IMR-90 (cell line): Measurements from ENCODE around the gene MFAP3L. TPM values are rescaled to one million over a fixed set of nuclear protein-coding genes. Genes with fewer than 3 reads are reported as not detected.

ENCODE experiments used
- ATAC-seq: fragments of 200-7000 bp; cut with Tn5 transposase; 2 replicates; pipeline ENCODE4 v1.9.1; 2020; ENCODE audit warnings: low read depth, mild to moderate bottlenecking, moderate library complexity
- BruUV-seq: library from RNA; stranded (reverse); fragments of 400-500 nt; replicated peaks from 2 replicates; lab custom pipeline; 2021; lab: Mats Ljungman, UMichigan
- CTCF ChIA-PET: fragments of 300-600 bp; formaldehyde crosslinking; extraction: SDS; loops from one replicate; lab custom pipeline; 2021; ENCODE audit warnings: antibody characterized with exemption; lab: Yijun Ruan, JAX
- POLR2A ChIA-PET: fragments of 300-600 bp; sonication (Branson Sonifier 250); formaldehyde crosslinking; loops from one replicate; lab custom pipeline; 2022; ENCODE audit warnings: antibody characterized with exemption; ENCODE audit not compliant: unreplicated experiment; lab: Charles Lee
- DNase-seq: peaks from one replicate; pipeline ENCODE4 v3.0.0; 2013
- H2AFZ ChIP-seq: replicated peaks from 2 replicates; pipeline ENCODE3; 2013; ENCODE audit warnings: low read length, mild to moderate bottlenecking; ENCODE audit not compliant: poor library complexity
- H2AK5ac ChIP-seq: 2 replicates; pipeline ENCODE4 v1.6.1; 2013; ENCODE audit warnings: low read depth, low read length, inconsistent platforms
- H2AK9ac ChIP-seq: replicated peaks from 2 replicates; pipeline ENCODE3; 2013; ENCODE audit warnings: mild to moderate bottlenecking, low read depth, low read length, moderate library complexity; ENCODE audit not compliant: poor library complexity
- H2BK120ac ChIP-seq: 2 replicates; pipeline ENCODE4 v1.6.1; 2013; ENCODE audit warnings: low read depth, low read length, inconsistent platforms
- H2BK15ac ChIP-seq: 3 replicates; pipeline ENCODE4 v1.6.1; 2013; ENCODE audit warnings: low read depth, low read length, inconsistent platforms
- H2BK20ac ChIP-seq: 2 replicates; pipeline ENCODE4 v1.6.1; 2013; ENCODE audit warnings: low read depth, mild to moderate bottlenecking, inconsistent platforms, low read length, moderate library complexity
- H2BK5ac ChIP-seq: 2 replicates; pipeline ENCODE4 v1.6.1; 2013; ENCODE audit warnings: mild to moderate bottlenecking, low read depth, low read length, inconsistent platforms; ENCODE audit not compliant: poor library complexity, severe bottlenecking
- H3K14ac ChIP-seq: replicated peaks from 2 replicates; pipeline ENCODE4 v1.6.1; 2013; ENCODE audit warnings: low read depth, low read length, inconsistent platforms
- H3K18ac ChIP-seq: 2 replicates; pipeline ENCODE4 v1.6.1; 2013; ENCODE audit warnings: low read depth, low read length, control low read depth
- H3K23ac ChIP-seq: 2 replicates; pipeline ENCODE4 v1.6.1; 2013; ENCODE audit warnings: low read depth, low read length, inconsistent platforms
- H3K27ac ChIP-seq: 2 replicates; pipeline ENCODE4 v1.5.1; 2013; ENCODE audit warnings: mild to moderate bottlenecking, control low read depth, low read length; ENCODE audit not compliant: insufficient read depth
- H3K27me3 ChIP-seq: 2 replicates; pipeline ENCODE4 v1.6.1; 2013; ENCODE audit warnings: low read length; ENCODE audit not compliant: control insufficient read depth, insufficient read depth
- H3K36me3 ChIP-seq: 2 replicates; pipeline ENCODE4 v1.6.1; 2013; ENCODE audit warnings: low read length, mixed read lengths; ENCODE audit not compliant: control insufficient read depth, insufficient read depth
- H3K4ac ChIP-seq: 2 replicates; pipeline ENCODE4 v1.6.1; 2013; ENCODE audit warnings: low read depth, low read length, inconsistent platforms
- H3K4me1 ChIP-seq: 2 replicates; pipeline ENCODE4 v1.6.1; 2013; ENCODE audit warnings: low read length, mixed read lengths; ENCODE audit not compliant: control insufficient read depth, insufficient read depth
- H3K4me2 ChIP-seq: 2 replicates; pipeline ENCODE4 v1.6.1; 2013; ENCODE audit warnings: low read depth, mild to moderate bottlenecking, control low read depth, low read length, moderate library complexity
- H3K4me3 ChIP-seq: 2 replicates; pipeline ENCODE4 v1.5.1; 2013; ENCODE audit warnings: low read depth, mild to moderate bottlenecking, control low read depth, low read length, moderate library complexity; ENCODE audit not compliant: insufficient read depth
- H3K56ac ChIP-seq: 2 replicates; pipeline ENCODE4 v1.6.1; 2013; ENCODE audit warnings: low read length, inconsistent platforms; ENCODE audit not compliant: insufficient read depth; ENCODE audit errors: extremely low read depth
- H3K79me1 ChIP-seq, 2 experiments: 2 replicates each; pipeline ENCODE4 v1.6.1; 2013; ENCODE audit warnings: low read length in 2 of 2, inconsistent platforms in 1 of 2, low read depth in 1 of 2
- H3K9ac ChIP-seq: 2 replicates; pipeline ENCODE4 v1.6.1; 2013; ENCODE audit warnings: low read depth, low read length, control low read depth
- H3K9me1 ChIP-seq: 2 replicates; pipeline ENCODE4 v1.6.1; 2013; ENCODE audit warnings: low read length, inconsistent platforms; ENCODE audit not compliant: insufficient read depth
- H3K9me3 ChIP-seq: 2 replicates; pipeline ENCODE4 v1.6.1; 2013; ENCODE audit warnings: low read length; ENCODE audit not compliant: control insufficient read depth, insufficient read depth
- H4K20me1 ChIP-seq: 2 replicates; pipeline ENCODE4 v1.6.1; 2013; ENCODE audit warnings: low read length, inconsistent platforms; ENCODE audit not compliant: insufficient read depth
- H4K5ac ChIP-seq: 2 replicates; pipeline ENCODE4 v1.6.1; 2013; ENCODE audit warnings: mild to moderate bottlenecking, low read depth, low read length, control low read depth
- H4K8ac ChIP-seq, 2 experiments: 2 replicates each; pipeline ENCODE4 v1.6.1; 2013; ENCODE audit warnings: low read depth in 2 of 2, low read length in 2 of 2, control low read depth in 1 of 2, inconsistent platforms in 1 of 2
- H4K91ac ChIP-seq: 2 replicates; pipeline ENCODE4 v1.6.1; 2013; ENCODE audit warnings: low read depth, low read length, inconsistent platforms; ENCODE audit not compliant: insufficient read depth
- BHLHE40 ChIP-seq: fragments of 150-350 bp; IDR thresholded peaks from 2 replicates; pipeline ENCODE4 v1.6.1; 2016; ENCODE audit warnings: mild to moderate bottlenecking, low read depth, low read length
- CEBPB ChIP-seq: IDR thresholded peaks from 2 replicates; pipeline ENCODE4 v1.6.1; 2012; ENCODE audit warnings: low read depth, low read length, improper control_type of control experiment
- CHD1 ChIP-seq: IDR thresholded peaks from 2 replicates; pipeline ENCODE4 v1.6.1; 2012; ENCODE audit warnings: low read depth, low read length, improper control_type of control experiment
- FOS ChIP-seq: fragments of 150-350 bp; IDR thresholded peaks from 2 replicates; pipeline ENCODE4 v1.6.1; 2016; ENCODE audit warnings: low read depth, low read length
- MAFK ChIP-seq: IDR thresholded peaks from 2 replicates; pipeline ENCODE4 v1.6.1; 2012; ENCODE audit warnings: low read depth, low read length, improper control_type of control experiment
- MAZ ChIP-seq: IDR thresholded peaks from 2 replicates; pipeline ENCODE4 v1.6.1; 2012; ENCODE audit warnings: low read depth, mild to moderate bottlenecking, low read length, improper control_type of control experiment, moderate library complexity, borderline replicate concordance
- MXI1 ChIP-seq: IDR thresholded peaks from 2 replicates; pipeline ENCODE4 v1.6.1; 2012; ENCODE audit warnings: low read depth, mild to moderate bottlenecking, low read length, moderate library complexity, borderline replicate concordance
- NFE2L2 ChIP-seq: fragments of 150-350 bp; IDR thresholded peaks from 2 replicates; pipeline ENCODE4 v1.6.1; 2016; ENCODE audit warnings: low read depth, mild to moderate bottlenecking, low read length
- POLR2A ChIP-seq: IDR thresholded peaks from 2 replicates; pipeline ENCODE4 v1.6.1; 2012; ENCODE audit warnings: mild to moderate bottlenecking, low read depth, low read length
- RAD21 ChIP-seq: IDR thresholded peaks from 2 replicates; pipeline ENCODE4 v1.6.1; 2012; ENCODE audit warnings: low read length, improper control_type of control experiment
- RCOR1 ChIP-seq: IDR thresholded peaks from 2 replicates; pipeline ENCODE4 v1.6.1; 2012; ENCODE audit warnings: mild to moderate bottlenecking, low read length, improper control_type of control experiment; ENCODE audit not compliant: insufficient replicate concordance
- RFX5 ChIP-seq: IDR thresholded peaks from 2 replicates; pipeline ENCODE4 v1.8.0; 2012; ENCODE audit warnings: low read depth, mild to moderate bottlenecking, low read length, moderate library complexity
- SMC3 ChIP-seq: fragments of 150-350 bp; IDR thresholded peaks from 2 replicates; pipeline ENCODE4 v1.6.1; 2016; ENCODE audit warnings: low read depth, mild to moderate bottlenecking, antibody characterized with exemption, low read length, moderate library complexity
- WGBS, 2 experiments: methylation state at CpG; one replicate each; pipeline versions ENCODE4 v1.1.5 to v1.1.7; 2013; ENCODE audit warnings: missing lambda C conversion rate in 2 of 2; ENCODE audit not compliant: insufficient read length in 1 of 2; ENCODE audit errors: extremely low coverage in 2 of 2; 5-methylcytosine and 5-hydroxymethylcytosine counted together
- dilution Hi-C: fragments of 300-500 bp; cut with HindIII; formaldehyde crosslinking; loops from one replicate; pipeline ENCODE4 v1.14.3; 2018; ENCODE audit warnings: low sequenced_read_pairs; ENCODE audit not compliant: unreplicated experiment
- in situ Hi-C: fragments of 300-500 bp; cut with MboI; formaldehyde crosslinking; loops from 3 replicates; pipeline ENCODE4 v1.14.3; 2019; ENCODE audit warnings: low sequenced_read_pairs, inconsistent platforms, mixed read lengths
- intact Hi-C: fragments of 100-400 bp; cut with micrococcal nuclease; formaldehyde crosslinking; loops from 2 replicates; pipeline ENCODE4 v1.10.0; 2022
- polyA plus RNA-seq, 3 experiments: library from polyadenylated mRNA; depleted of rRNA; stranded (reverse); fragments of >200 nt; gene quantifications; 2 replicates each; pipeline ENCODE4 v1.2.3, GENCODE V29; 2012; ENCODE audit warnings: low replicate concordance in 1 of 3
- total RNA-seq: library from RNA; depleted of rRNA; stranded (reverse); fragments of >200 nt; gene quantifications from 2 replicates; pipeline ENCODE4 v1.2.3, GENCODE V29; 2012
- TF ChIP-seq, protein P1 (sequence below): fragments of 150-350 bp; IDR thresholded peaks from 2 replicates; pipeline ENCODE4 v1.6.1; 2016; ENCODE audit warnings: low read depth, mild to moderate bottlenecking, low read length, moderate library complexity, borderline replicate concordance
- TF ChIP-seq, protein P2 (sequence below): conservative IDR thresholded peaks from 2 replicates; pipeline ENCODE4 v1.5.1; 2012; ENCODE audit warnings: mild to moderate bottlenecking, low read depth, low read length, improper control_type of control experiment
- TF ChIP-seq, protein P3 (sequence below): fragments of 150-350 bp; IDR thresholded peaks from 2 replicates; pipeline ENCODE4 v1.6.1; 2017; ENCODE audit warnings: mild to moderate bottlenecking, antibody characterized with exemption, low read length, low read depth

MFAP3L gene
- total and polyA plus RNA-seq, 2 of the 4 experiments (the other 2 are of a cell fraction) = 0.22 to 0.36 TPM

DNA sequence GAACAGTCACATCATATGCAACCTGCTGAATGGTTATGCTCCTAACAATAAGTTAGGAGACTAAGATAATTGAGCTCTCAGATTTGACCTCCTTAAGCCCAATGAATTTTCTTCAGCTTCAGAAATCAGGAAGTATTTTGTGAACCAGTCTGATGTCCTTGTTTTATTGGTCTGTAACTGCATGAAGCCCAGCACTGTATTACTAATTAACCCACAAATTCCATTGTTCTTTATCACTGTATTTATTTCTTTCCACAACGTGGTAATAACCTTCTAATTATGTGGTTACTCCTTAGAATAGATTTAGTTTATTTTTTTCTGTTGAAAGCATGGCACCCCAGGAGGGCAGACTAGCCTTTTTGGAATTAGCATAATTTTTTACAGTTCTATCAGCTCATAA lies 3.9 kb upstream of the MFAP3L start:
- BruUV-seq = no TSS peak
- Histone ChIP-seq H3K4me1 (0 out of 2 replicates have a peak, but pooled peaks cover 2% of the 10 kb centered on the region), H2BK15ac (no peak overlapping the region)

More for the DNA sequence above, 3.9 kb upstream of the MFAP3L start:
- no peak overlapping the region for H3K4ac ChIP-seq
- H4K20me1 ChIP-seq = no peaks in the 10 kb centered on the region
- POLR2A ChIA-PET = no interaction called here
- in situ Hi-C loops = no loop called here
- H3K18ac ChIP-seq = no peak overlapping the region
- no peak overlapping the region for H3K4me2 ChIP-seq
- no peak overlapping the region for H3K14ac ChIP-seq
- no peak overlapping the region for H3K23ac ChIP-seq
- H3K9ac ChIP-seq = no peak overlapping the region
- peaks cover 22% of the 10 kb centered on the region for H3K27me3 ChIP-seq
- no peak overlapping the region for H2AK9ac ChIP-seq
- H3K9me1 ChIP-seq = no peaks in the 10 kb centered on the region
- DNase-seq = no peak
- no peak overlapping the region for H2BK20ac ChIP-seq
- no peak overlapping the region for H2AK5ac ChIP-seq
- CTCF ChIA-PET = no interaction called here
- no peak overlapping the region for H3K27ac ChIP-seq
- dilution Hi-C loops = no loop called here
- H2BK5ac ChIP-seq = no peak overlapping the region
- no peaks in the 10 kb centered on the region for H3K79me1 ChIP-seq
- H3K9me3 ChIP-seq = 0 out of 2 replicates have a peak, but pooled peaks cover 5% of the 10 kb centered on the region
- no peak overlapping the region for H3K4me3 ChIP-seq
- H4K91ac ChIP-seq = no peak overlapping the region
- intact Hi-C loops = no loop called here
- no peaks in the 10 kb centered on the region for H3K36me3 ChIP-seq
- H2BK120ac ChIP-seq = no peak overlapping the region
- no peak overlapping the region for H4K5ac ChIP-seq
- TF ChIP-seq CEBPB = no peak
- TF ChIP-seq, protein P1, sequence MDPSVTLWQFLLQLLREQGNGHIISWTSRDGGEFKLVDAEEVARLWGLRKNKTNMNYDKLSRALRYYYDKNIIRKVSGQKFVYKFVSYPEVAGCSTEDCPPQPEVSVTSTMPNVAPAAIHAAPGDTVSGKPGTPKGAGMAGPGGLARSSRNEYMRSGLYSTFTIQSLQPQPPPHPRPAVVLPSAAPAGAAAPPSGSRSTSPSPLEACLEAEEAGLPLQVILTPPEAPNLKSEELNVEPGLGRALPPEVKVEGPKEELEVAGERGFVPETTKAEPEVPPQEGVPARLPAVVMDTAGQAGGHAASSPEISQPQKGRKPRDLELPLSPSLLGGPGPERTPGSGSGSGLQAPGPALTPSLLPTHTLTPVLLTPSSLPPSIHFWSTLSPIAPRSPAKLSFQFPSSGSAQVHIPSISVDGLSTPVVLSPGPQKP = no peak
- TF ChIP-seq POLR2A = no peak
- no peak for TF ChIP-seq MXI1
- no peak for TF ChIP-seq BHLHE40
- no peak for TF ChIP-seq CHD1
- no peak for TF ChIP-seq SMC3
- no peak for TF ChIP-seq RAD21
- no peak for TF ChIP-seq RFX5
- TF ChIP-seq NFE2L2 = no peak
- TF ChIP-seq RCOR1 = no peak
- TF ChIP-seq, protein P2, sequence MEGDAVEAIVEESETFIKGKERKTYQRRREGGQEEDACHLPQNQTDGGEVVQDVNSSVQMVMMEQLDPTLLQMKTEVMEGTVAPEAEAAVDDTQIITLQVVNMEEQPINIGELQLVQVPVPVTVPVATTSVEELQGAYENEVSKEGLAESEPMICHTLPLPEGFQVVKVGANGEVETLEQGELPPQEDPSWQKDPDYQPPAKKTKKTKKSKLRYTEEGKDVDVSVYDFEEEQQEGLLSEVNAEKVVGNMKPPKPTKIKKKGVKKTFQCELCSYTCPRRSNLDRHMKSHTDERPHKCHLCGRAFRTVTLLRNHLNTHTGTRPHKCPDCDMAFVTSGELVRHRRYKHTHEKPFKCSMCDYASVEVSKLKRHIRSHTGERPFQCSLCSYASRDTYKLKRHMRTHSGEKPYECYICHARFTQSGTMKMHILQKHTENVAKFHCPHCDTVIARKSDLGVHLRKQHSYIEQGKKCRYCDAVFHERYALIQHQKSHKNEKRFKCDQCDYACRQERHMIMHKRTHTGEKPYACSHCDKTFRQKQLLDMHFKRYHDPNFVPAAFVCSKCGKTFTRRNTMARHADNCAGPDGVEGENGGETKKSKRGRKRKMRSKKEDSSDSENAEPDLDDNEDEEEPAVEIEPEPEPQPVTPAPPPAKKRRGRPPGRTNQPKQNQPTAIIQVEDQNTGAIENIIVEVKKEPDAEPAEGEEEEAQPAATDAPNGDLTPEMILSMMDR = no peak
- TF ChIP-seq MAFK = no peak
- TF ChIP-seq MAZ = no peak
- TF ChIP-seq, protein P3, sequence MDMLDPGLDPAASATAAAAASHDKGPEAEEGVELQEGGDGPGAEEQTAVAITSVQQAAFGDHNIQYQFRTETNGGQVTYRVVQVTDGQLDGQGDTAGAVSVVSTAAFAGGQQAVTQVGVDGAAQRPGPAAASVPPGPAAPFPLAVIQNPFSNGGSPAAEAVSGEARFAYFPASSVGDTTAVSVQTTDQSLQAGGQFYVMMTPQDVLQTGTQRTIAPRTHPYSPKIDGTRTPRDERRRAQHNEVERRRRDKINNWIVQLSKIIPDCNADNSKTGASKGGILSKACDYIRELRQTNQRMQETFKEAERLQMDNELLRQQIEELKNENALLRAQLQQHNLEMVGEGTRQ = no peak
- TF ChIP-seq FOS = no peak
- no peak overlapping the region for H3K56ac ChIP-seq
- H4K8ac ChIP-seq = no peak overlapping the region
- no CpG with 5 or more reads among the region's 1 CpG for WGBS, 2 experiments
- H2AFZ ChIP-seq = no peak overlapping the region
- ATAC-seq = no peak
